ENCODE data around the gene METTL24.
"Not testable (repeated sequence)": the region's sequence is repeated elsewhere in the genome, so short reads cannot be mapped to it uniquely, and the experiment has no call there.

METTL24 gene

GRCh38 chr6:110320307-110320706 lies 37.8 kb downstream of the METTL24 start:
- no peaks in the 10 kb centered on the region for H3K9me3 ChIP-seq (ENCODE audit: control insufficient read depth in 5 of 5, low read length in 5 of 5)
- H3K27ac ChIP-seq (ENCODE audit: low read depth, low read length), result no peak overlapping the region
- H3K9ac ChIP-seq (ENCODE audit: low read length in 5 of 5), result no peak overlapping the region
- H3K4me1 ChIP-seq (ENCODE audit: control insufficient read depth in 5 of 5, insufficient read depth in 5 of 5, low read length in 5 of 5), result peaks cover 0 to 6% (median 4%) of the 10 kb centered on the region in 5 donors
- no peak overlapping the region for H3K4me3 ChIP-seq (ENCODE audit: low read depth in 1 of 5, low read length in 5 of 5)
- H3K27me3 ChIP-seq (ENCODE audit: control insufficient read depth in 5 of 5, insufficient read depth in 4 of 5, low read length in 5 of 5), result no peaks in the 10 kb centered on the region
- H3K36me3 ChIP-seq (ENCODE audit: control insufficient read depth in 5 of 5, insufficient read depth in 5 of 5, low read length in 5 of 5), result no peaks in the 10 kb centered on the region

DNA sequence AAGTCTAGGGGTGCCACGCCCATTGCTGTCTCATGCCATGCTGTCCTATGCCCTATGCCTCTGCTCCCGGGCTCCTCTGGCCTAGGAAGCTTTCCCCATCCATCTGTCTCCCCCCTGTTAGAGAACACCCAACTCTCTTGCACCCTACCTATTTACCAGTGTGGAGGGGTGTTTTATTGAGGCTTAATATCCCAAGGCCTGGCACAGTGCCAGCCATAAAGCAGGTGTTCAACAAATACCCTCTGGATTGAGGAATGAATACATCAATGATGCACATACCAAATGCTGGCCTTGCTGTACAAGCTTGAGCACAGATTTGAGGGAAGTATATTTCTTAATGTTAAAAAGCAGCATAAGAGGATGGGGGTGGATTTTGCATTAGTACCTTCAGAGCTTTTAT lies 38.3 kb downstream of the METTL24 start:
- Histone ChIP-seq H3K4me3 (ENCODE audit: low read depth in 1 of 5, low read length in 5 of 5) (no peak overlapping the region), H3K27ac (ENCODE audit: low read depth, low read length) (no peak overlapping the region), H3K9ac (ENCODE audit: low read length in 5 of 5) (no peak overlapping the region), H3K27me3 (ENCODE audit: control insufficient read depth in 5 of 5, insufficient read depth in 4 of 5, low read length in 5 of 5) (no peaks in the 10 kb centered on the region), H3K36me3 (ENCODE audit: control insufficient read depth in 5 of 5, insufficient read depth in 5 of 5, low read length in 5 of 5) (no peaks in the 10 kb centered on the region), H3K9me3 (ENCODE audit: control insufficient read depth in 5 of 5, low read length in 5 of 5) (no peaks in the 10 kb centered on the region), H3K4me1 (ENCODE audit: control insufficient read depth in 5 of 5, insufficient read depth in 5 of 5, low read length in 5 of 5) (peaks cover 0 to 2% (median under 1%) of the 10 kb centered on the region in 5 donors)

DNA sequence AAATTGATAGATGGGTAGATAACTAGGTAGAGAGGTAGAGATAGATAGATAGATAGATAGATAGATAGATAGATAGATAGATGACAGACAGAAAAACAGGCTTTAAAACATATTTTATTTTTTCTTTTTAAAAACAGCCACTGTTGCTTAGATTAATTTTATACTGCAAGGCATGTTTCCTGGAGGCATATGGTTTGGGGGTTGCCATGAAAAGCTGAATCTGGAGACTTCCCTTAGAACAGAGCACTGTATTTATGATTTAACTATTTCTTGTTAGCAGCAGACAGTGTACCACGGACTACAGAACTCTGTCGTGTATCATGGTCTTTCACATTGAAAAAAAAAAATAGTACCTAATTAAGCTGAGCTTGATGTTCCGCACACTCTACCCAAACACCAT lies 38.8 kb downstream of the METTL24 start:
- no peak overlapping the region for H3K27ac ChIP-seq (ENCODE audit: low read depth, low read length)
- no peaks in the 10 kb centered on the region for H3K36me3 ChIP-seq (ENCODE audit: control insufficient read depth in 5 of 5, insufficient read depth in 5 of 5, low read length in 5 of 5)
- no peak overlapping the region for H3K9ac ChIP-seq (ENCODE audit: low read length in 5 of 5)
- no peaks in the 10 kb centered on the region for H3K27me3 ChIP-seq (ENCODE audit: control insufficient read depth in 5 of 5, insufficient read depth in 4 of 5, low read length in 5 of 5)
- H3K9me3 ChIP-seq (ENCODE audit: control insufficient read depth in 5 of 5, low read length in 5 of 5), result no peaks in the 10 kb centered on the region
- H3K4me1 ChIP-seq (ENCODE audit: control insufficient read depth in 5 of 5, insufficient read depth in 5 of 5, low read length in 5 of 5), result peaks cover 0 to 2% (median 0%) of the 10 kb centered on the region in 5 donors
- H3K4me3 ChIP-seq (ENCODE audit: low read depth in 1 of 5, low read length in 5 of 5), result no peak overlapping the region

- no peaks in the 10 kb centered on the region for H3K9me3 ChIP-seq (ENCODE audit: control insufficient read depth in 5 of 5, low read length in 5 of 5)
- no peaks in the 10 kb centered on the region for H3K27me3 ChIP-seq (ENCODE audit: control insufficient read depth in 5 of 5, insufficient read depth in 4 of 5, low read length in 5 of 5)
- peaks cover 0 to 2% (median 0%) of the 10 kb centered on the region in 5 donors for H3K4me1 ChIP-seq (ENCODE audit: control insufficient read depth in 5 of 5, insufficient read depth in 5 of 5, low read length in 5 of 5)
- H3K36me3 ChIP-seq (ENCODE audit: control insufficient read depth in 5 of 5, insufficient read depth in 5 of 5, low read length in 5 of 5), result no peaks in the 10 kb centered on the region
- H3K27ac ChIP-seq (ENCODE audit: low read depth, low read length), result no peak overlapping the region
- H3K4me3 ChIP-seq (ENCODE audit: low read depth in 1 of 5, low read length in 5 of 5), result no peak overlapping the region
- no peak overlapping the region for H3K9ac ChIP-seq (ENCODE audit: low read length in 5 of 5)
Measured at GRCh38 chr6:110318971-110319370, 39.2 kb downstream of the METTL24 start.

GRCh38 chr6:110317646-110318045 lies 40.5 kb downstream of the METTL24 start:
- Histone ChIP-seq H3K4me3 (ENCODE audit: low read depth in 1 of 5, low read length in 5 of 5) (no peak overlapping the region), H3K4me1 (ENCODE audit: control insufficient read depth in 5 of 5, insufficient read depth in 5 of 5, low read length in 5 of 5) (peaks cover 0 to 2% (median 0%) of the 10 kb centered on the region in 5 donors), H3K36me3 (ENCODE audit: control insufficient read depth in 5 of 5, insufficient read depth in 5 of 5, low read length in 5 of 5) (no peaks in the 10 kb centered on the region)

GRCh38 chr6:110317189-110317588 lies 41.0 kb downstream of the METTL24 start:
- Histone ChIP-seq H3K27me3 (ENCODE audit: control insufficient read depth in 5 of 5, insufficient read depth in 4 of 5, low read length in 5 of 5) (no peaks in the 10 kb centered on the region), H3K27ac (ENCODE audit: low read depth, low read length) (no peak overlapping the region), H3K4me1 (ENCODE audit: control insufficient read depth in 5 of 5, insufficient read depth in 5 of 5, low read length in 5 of 5) (peaks cover 0 to 2% (median 0%) of the 10 kb centered on the region in 5 donors), H3K9ac (ENCODE audit: low read length in 5 of 5) (no peak overlapping the region), H3K4me3 (ENCODE audit: low read depth in 1 of 5, low read length in 5 of 5) (no peak overlapping the region), H3K9me3 (ENCODE audit: control insufficient read depth in 5 of 5, low read length in 5 of 5) (no peaks in the 10 kb centered on the region), H3K36me3 (ENCODE audit: control insufficient read depth in 5 of 5, insufficient read depth in 5 of 5, low read length in 5 of 5) (no peaks in the 10 kb centered on the region)

More at GRCh38 chr6:110317646-110318045, 40.5 kb downstream of the METTL24 start:
- Histone ChIP-seq H3K27ac (ENCODE audit: low read depth, low read length) (no peak overlapping the region), H3K9me3 (ENCODE audit: control insufficient read depth in 5 of 5, low read length in 5 of 5) (no peaks in the 10 kb centered on the region), H3K9ac (ENCODE audit: low read length in 5 of 5) (no peak overlapping the region), H3K27me3 (ENCODE audit: control insufficient read depth in 5 of 5, insufficient read depth in 4 of 5, low read length in 5 of 5) (no peaks in the 10 kb centered on the region)

DNA sequence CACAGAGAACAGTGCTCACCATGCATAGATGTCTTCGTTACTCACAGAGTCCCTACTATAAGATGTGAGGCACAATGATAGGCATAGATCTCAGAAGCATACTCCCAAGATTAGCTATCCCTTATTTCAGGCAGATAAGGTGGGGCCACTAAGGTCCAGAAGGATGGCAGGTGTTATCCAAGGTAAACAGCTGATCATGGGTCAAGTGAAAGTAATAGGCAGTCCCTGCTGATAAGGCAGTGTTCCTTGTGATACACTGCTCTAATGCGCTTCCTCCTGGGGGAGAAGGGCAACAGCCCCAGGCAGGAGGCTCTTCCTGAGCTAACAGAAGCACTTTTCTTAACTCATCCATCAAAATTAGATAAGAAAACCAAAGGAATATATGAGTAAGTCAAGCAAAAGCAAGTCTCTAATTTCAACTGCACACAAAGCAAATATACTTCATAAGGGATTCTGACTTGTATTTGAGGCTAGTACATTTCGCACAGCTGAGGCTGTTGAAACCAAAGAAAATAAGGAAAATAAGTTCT lies 42.2 kb downstream of the METTL24 start:
- no peaks in the 10 kb centered on the region for H3K27me3 ChIP-seq (ENCODE audit: control insufficient read depth in 5 of 5, insufficient read depth in 4 of 5, low read length in 5 of 5)
- no peaks in the 10 kb centered on the region for H3K9me3 ChIP-seq (ENCODE audit: control insufficient read depth in 5 of 5, low read length in 5 of 5)
- H3K36me3 ChIP-seq (ENCODE audit: control insufficient read depth in 5 of 5, insufficient read depth in 5 of 5, low read length in 5 of 5), result no peaks in the 10 kb centered on the region
- H3K4me1 ChIP-seq (ENCODE audit: control insufficient read depth in 5 of 5, insufficient read depth in 5 of 5, low read length in 5 of 5), result peaks cover 0 to 2% (median 0%) of the 10 kb centered on the region in 5 donors
- H3K27ac ChIP-seq (ENCODE audit: low read depth, low read length), result no peak overlapping the region
- H3K9ac ChIP-seq (ENCODE audit: low read length in 5 of 5), result no peak overlapping the region
- no peak overlapping the region for H3K4me3 ChIP-seq (ENCODE audit: low read depth in 1 of 5, low read length in 5 of 5)

- Histone ChIP-seq H3K4me1 (ENCODE audit: control insufficient read depth in 5 of 5, insufficient read depth in 5 of 5, low read length in 5 of 5) (peaks cover 0 to 2% (median 0%) of the 10 kb centered on the region in 5 donors), H3K27me3 (ENCODE audit: control insufficient read depth in 5 of 5, insufficient read depth in 4 of 5, low read length in 5 of 5) (no peaks in the 10 kb centered on the region), H3K27ac (ENCODE audit: low read depth, low read length) (no peak overlapping the region), H3K4me3 (ENCODE audit: low read depth in 1 of 5, low read length in 5 of 5) (no peak overlapping the region), H3K9ac (ENCODE audit: low read length in 5 of 5) (no peak overlapping the region), H3K36me3 (ENCODE audit: control insufficient read depth in 5 of 5, insufficient read depth in 5 of 5, low read length in 5 of 5) (no peaks in the 10 kb centered on the region), H3K9me3 (ENCODE audit: control insufficient read depth in 5 of 5, low read length in 5 of 5) (no peaks in the 10 kb centered on the region)
Measured at GRCh38 chr6:110315207-110315868, 42.8 kb downstream of the METTL24 start.

GRCh38 chr6:110310861-110311446 lies 47.2 kb downstream of the METTL24 start:
- Histone ChIP-seq H3K4me1 (ENCODE audit: control insufficient read depth in 5 of 5, insufficient read depth in 5 of 5, low read length in 5 of 5) (peaks cover 0 to 4% (median 0%) of the 10 kb centered on the region in 5 donors), H3K27me3 (ENCODE audit: control insufficient read depth in 5 of 5, insufficient read depth in 4 of 5, low read length in 5 of 5) (no peaks in the 10 kb centered on the region), H3K9me3 (ENCODE audit: control insufficient read depth in 5 of 5, low read length in 5 of 5) (no peaks in the 10 kb centered on the region), H3K36me3 (ENCODE audit: control insufficient read depth in 5 of 5, insufficient read depth in 5 of 5, low read length in 5 of 5) (no peaks in the 10 kb centered on the region), H3K4me3 (ENCODE audit: low read depth in 1 of 5, low read length in 5 of 5) (no peak overlapping the region), H3K27ac (ENCODE audit: low read depth, low read length) (no peak overlapping the region), H3K9ac (ENCODE audit: low read length in 5 of 5) (no peak overlapping the region)

GRCh38 chr6:110309432-110309831 lies 48.7 kb downstream of the METTL24 start:
- H3K9ac ChIP-seq (ENCODE audit: low read length in 5 of 5); H3K4me3 ChIP-seq (ENCODE audit: low read depth in 1 of 5, low read length in 5 of 5); H3K4me1 ChIP-seq (ENCODE audit: control insufficient read depth in 5 of 5, insufficient read depth in 5 of 5, low read length in 5 of 5); H3K27me3 ChIP-seq (ENCODE audit: control insufficient read depth in 5 of 5, insufficient read depth in 4 of 5, low read length in 5 of 5); H3K27ac ChIP-seq (ENCODE audit: low read depth, low read length); H3K9me3 ChIP-seq (ENCODE audit: control insufficient read depth in 5 of 5, low read length in 5 of 5); H3K36me3 ChIP-seq (ENCODE audit: control insufficient read depth in 5 of 5, insufficient read depth in 5 of 5, low read length in 5 of 5): not testable (repeated sequence)

Measured in subcutaneous abdominal adipose tissue (tissue), 5 donors.